Measurements from ENCODE around the gene TMCO2.
A peak's percentile ranks its signal among the peaks of the same experiment; 100 is the strongest.

Gene TMCO2

DNA sequence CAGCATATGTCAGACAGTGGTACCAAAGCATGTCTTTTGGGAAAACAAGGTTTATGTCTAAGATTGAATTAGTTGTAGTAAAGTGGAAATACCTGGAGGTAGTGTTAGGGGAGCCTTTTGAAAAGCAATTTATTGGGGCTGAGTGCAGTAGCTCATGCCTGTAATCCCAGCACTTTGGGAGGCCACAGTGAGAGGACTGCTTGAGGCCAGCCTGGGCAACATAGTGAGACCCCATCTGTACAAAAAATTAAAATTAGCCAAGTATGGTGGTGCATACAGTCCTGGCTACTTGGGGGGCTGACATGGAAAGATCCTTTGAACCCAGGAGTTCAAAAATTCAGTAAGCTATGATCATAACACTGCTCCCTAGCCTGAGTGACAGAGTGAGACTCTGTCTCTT is 17.6 kb downstream of the TMCO2 start:
- no peaks in the 10 kb centered on the region for H3K27me3 ChIP-seq (ENCODE audit: control insufficient read depth, insufficient read depth, low read length)
- H3K9ac ChIP-seq (ENCODE audit: low read length): no peak overlapping the region
- H3K4me1 ChIP-seq (ENCODE audit: control insufficient read depth, insufficient read depth, low read length): peaks cover 28% of the 10 kb centered on the region
- H3K4me3 ChIP-seq (ENCODE audit: low read length): no peak overlapping the region
- no peak overlapping the region for H3K27ac ChIP-seq (ENCODE audit: low read depth, low read length)
- H3K36me3 ChIP-seq (ENCODE audit: control insufficient read depth, insufficient read depth, low read length): peaks cover 21% of the 10 kb centered on the region

DNA sequence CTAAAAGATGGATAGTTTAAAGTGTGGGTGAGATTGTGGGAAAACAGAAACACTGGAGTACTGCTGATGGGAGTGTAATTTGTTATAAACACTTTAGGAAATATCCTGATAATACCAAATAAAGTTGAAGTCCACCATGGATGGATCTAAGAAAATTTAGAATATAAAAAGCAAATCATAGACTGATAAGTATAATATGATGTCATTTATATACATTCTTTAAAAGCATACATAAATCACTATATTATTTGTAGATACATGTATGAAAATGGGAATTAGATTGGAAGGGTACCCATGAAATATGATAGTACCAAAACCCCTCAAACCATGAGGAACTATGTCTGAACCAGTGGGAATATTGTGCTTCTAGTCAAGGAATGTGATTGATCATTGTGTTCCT is 18.2 kb downstream of the TMCO2 start:
- H3K4me1 ChIP-seq (ENCODE audit: control insufficient read depth, insufficient read depth, low read length): peaks cover 27% of the 10 kb centered on the region
- H3K27me3 ChIP-seq (ENCODE audit: control insufficient read depth, insufficient read depth, low read length): no peaks in the 10 kb centered on the region
- H3K4me3 ChIP-seq (ENCODE audit: low read length): no peak overlapping the region
- H3K9ac ChIP-seq (ENCODE audit: low read length): no peak overlapping the region
- no peak overlapping the region for H3K27ac ChIP-seq (ENCODE audit: low read depth, low read length)
- peaks cover 24% of the 10 kb centered on the region for H3K36me3 ChIP-seq (ENCODE audit: control insufficient read depth, insufficient read depth, low read length)

GRCh38 chr1:40266786-40267535 is 19.2 kb downstream of the TMCO2 start:
- H3K27me3 ChIP-seq (ENCODE audit: control insufficient read depth, insufficient read depth, low read length): no peaks in the 10 kb centered on the region
- no peak overlapping the region for H3K4me3 ChIP-seq (ENCODE audit: low read length)
- H3K27ac ChIP-seq (ENCODE audit: low read depth, low read length): peak overlapping the region; percentile 79
- H3K4me1 ChIP-seq (ENCODE audit: control insufficient read depth, insufficient read depth, low read length): peaks cover 25% of the 10 kb centered on the region
- no peak overlapping the region for H3K9ac ChIP-seq (ENCODE audit: low read length)
- H3K36me3 ChIP-seq (ENCODE audit: control insufficient read depth, insufficient read depth, low read length): peaks cover 23% of the 10 kb centered on the region

GRCh38 chr1:40267767-40268187 is 20.0 kb downstream of the TMCO2 start:
- H3K36me3 ChIP-seq (ENCODE audit: control insufficient read depth, insufficient read depth, low read length): peaks cover 17% of the 10 kb centered on the region
- H3K27me3 ChIP-seq (ENCODE audit: control insufficient read depth, insufficient read depth, low read length): no peaks in the 10 kb centered on the region
- H3K9ac ChIP-seq (ENCODE audit: low read length): no peak overlapping the region
- H3K27ac ChIP-seq (ENCODE audit: low read depth, low read length): peak overlapping the region; percentile 79
- H3K4me3 ChIP-seq (ENCODE audit: low read length): no peak overlapping the region
- H3K4me1 ChIP-seq (ENCODE audit: control insufficient read depth, insufficient read depth, low read length): peaks cover 25% of the 10 kb centered on the region

- no peak overlapping the region for H3K9ac ChIP-seq (ENCODE audit: low read length)
- peaks cover 17% of the 10 kb centered on the region for H3K36me3 ChIP-seq (ENCODE audit: control insufficient read depth, insufficient read depth, low read length)
- H3K27ac ChIP-seq (ENCODE audit: low read depth, low read length): peak overlapping the region; percentile 79
- H3K4me1 ChIP-seq (ENCODE audit: control insufficient read depth, insufficient read depth, low read length): peaks cover 21% of the 10 kb centered on the region
- H3K27me3 ChIP-seq (ENCODE audit: control insufficient read depth, insufficient read depth, low read length): no peaks in the 10 kb centered on the region
- no peak overlapping the region for H3K4me3 ChIP-seq (ENCODE audit: low read length)
Observed at GRCh38 chr1:40268211-40268610, 20.5 kb downstream of the TMCO2 start.

DNA sequence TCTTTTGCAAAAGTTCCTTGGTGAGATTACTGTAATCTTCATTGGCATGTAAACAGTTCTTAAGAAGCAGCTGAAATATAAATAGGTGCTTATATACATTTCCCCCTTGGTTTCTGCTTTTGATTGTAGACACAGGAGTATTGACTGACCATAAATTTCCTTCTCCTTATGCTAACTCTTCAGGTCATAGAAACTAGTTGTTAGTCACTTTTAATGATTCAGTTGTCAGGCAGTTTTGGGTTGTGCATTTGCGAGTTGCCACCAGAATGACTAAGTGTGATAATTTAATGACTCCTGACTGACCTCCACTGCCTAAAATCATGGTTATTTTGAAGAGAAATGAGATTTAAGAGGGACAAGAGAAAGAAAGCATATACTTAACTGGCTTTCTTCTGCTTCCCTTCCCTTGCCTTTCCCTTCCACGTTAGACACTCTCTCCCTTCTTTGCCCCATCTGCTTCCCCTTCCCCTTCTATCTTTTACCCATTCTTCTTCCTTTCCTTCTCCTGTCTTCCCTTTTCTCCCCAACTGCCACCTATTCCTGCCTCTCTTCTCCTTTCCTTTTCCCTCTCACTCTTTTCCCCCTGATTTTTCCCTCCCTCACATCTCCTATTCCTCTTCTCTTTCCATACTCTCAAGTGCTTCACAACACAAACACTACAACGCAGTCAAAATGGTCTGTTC is 22.6 kb downstream of the TMCO2 start:
- Histone ChIP-seq H3K4me1 (ENCODE audit: control insufficient read depth, insufficient read depth, low read length) (peaks cover 19% of the 10 kb centered on the region), H3K27me3 (ENCODE audit: control insufficient read depth, insufficient read depth, low read length) (no peaks in the 10 kb centered on the region), H3K36me3 (ENCODE audit: control insufficient read depth, insufficient read depth, low read length) (peaks cover 20% of the 10 kb centered on the region), H3K27ac (ENCODE audit: low read depth, low read length) (peak overlapping the region; percentile 14), H3K9ac (ENCODE audit: low read length) (no peak overlapping the region), H3K4me3 (ENCODE audit: low read length) (no peak overlapping the region)

GRCh38 chr1:40272653-40273213 is 25.0 kb downstream of the TMCO2 start:
- H3K36me3 ChIP-seq (ENCODE audit: control insufficient read depth, insufficient read depth, low read length): peaks cover 20% of the 10 kb centered on the region

GRCh38 chr1:40273547-40274166 is 25.9 kb downstream of the TMCO2 start:
- no peak overlapping the region for H3K27ac ChIP-seq (ENCODE audit: low read depth, low read length)
- peaks cover 20% of the 10 kb centered on the region for H3K36me3 ChIP-seq (ENCODE audit: control insufficient read depth, insufficient read depth, low read length)
- peaks cover 5% of the 10 kb centered on the region for H3K4me1 ChIP-seq (ENCODE audit: control insufficient read depth, insufficient read depth, low read length)
- no peak overlapping the region for H3K9ac ChIP-seq (ENCODE audit: low read length)
- H3K27me3 ChIP-seq (ENCODE audit: control insufficient read depth, insufficient read depth, low read length): no peaks in the 10 kb centered on the region
- no peak overlapping the region for H3K4me3 ChIP-seq (ENCODE audit: low read length)

More at GRCh38 chr1:40272653-40273213, 25.0 kb downstream of the TMCO2 start:
- no peak overlapping the region for H3K9ac ChIP-seq (ENCODE audit: low read length)
- peaks cover 9% of the 10 kb centered on the region for H3K4me1 ChIP-seq (ENCODE audit: control insufficient read depth, insufficient read depth, low read length)
- no peak overlapping the region for H3K4me3 ChIP-seq (ENCODE audit: low read length)
- H3K27ac ChIP-seq (ENCODE audit: low read depth, low read length): no peak overlapping the region
- no peaks in the 10 kb centered on the region for H3K27me3 ChIP-seq (ENCODE audit: control insufficient read depth, insufficient read depth, low read length)

GRCh38 chr1:40274331-40274730 is 26.6 kb downstream of the TMCO2 start:
- Histone ChIP-seq H3K27me3 (ENCODE audit: control insufficient read depth, insufficient read depth, low read length) (no peaks in the 10 kb centered on the region), H3K27ac (ENCODE audit: low read depth, low read length) (no peak overlapping the region), H3K4me1 (ENCODE audit: control insufficient read depth, insufficient read depth, low read length) (peaks cover 5% of the 10 kb centered on the region), H3K4me3 (ENCODE audit: low read length) (no peak overlapping the region), H3K36me3 (ENCODE audit: control insufficient read depth, insufficient read depth, low read length) (peaks cover 20% of the 10 kb centered on the region), H3K9ac (ENCODE audit: low read length) (no peak overlapping the region)

DNA sequence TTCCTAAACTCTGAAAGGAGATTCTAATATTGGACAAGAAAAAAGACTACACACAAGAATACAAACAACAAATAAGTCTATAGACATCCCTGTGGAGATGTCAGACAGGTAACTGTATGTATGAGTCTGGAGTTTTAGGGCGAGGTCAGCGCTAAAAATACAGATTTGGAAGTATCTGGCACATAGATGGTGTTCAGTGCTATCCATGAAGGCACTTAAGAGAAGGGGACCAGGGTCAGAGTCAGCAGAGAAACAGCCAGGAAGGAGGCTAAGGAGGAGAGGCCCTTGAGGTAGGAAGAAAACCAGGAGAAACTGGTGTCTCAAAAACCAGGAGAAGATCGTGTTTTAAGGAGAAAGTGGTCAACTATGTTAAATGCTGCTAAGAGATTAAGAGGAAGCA is 28.4 kb downstream of the TMCO2 start:
- Histone ChIP-seq H3K27ac (ENCODE audit: low read depth, low read length) (no peak overlapping the region), H3K4me1 (ENCODE audit: control insufficient read depth, insufficient read depth, low read length) (no peaks in the 10 kb centered on the region), H3K36me3 (ENCODE audit: control insufficient read depth, insufficient read depth, low read length) (peaks cover 7% of the 10 kb centered on the region)

GRCh38 chr1:40281853-40282252 is 34.1 kb downstream of the TMCO2 start:
- Histone ChIP-seq H3K4me3 (ENCODE audit: low read length) (no peak overlapping the region), H3K36me3 (ENCODE audit: control insufficient read depth, insufficient read depth, low read length) (peaks cover 9% of the 10 kb centered on the region), H3K4me1 (ENCODE audit: control insufficient read depth, insufficient read depth, low read length) (no peaks in the 10 kb centered on the region), H3K27ac (ENCODE audit: low read depth, low read length) (peak overlapping the region; percentile 4), H3K9ac (ENCODE audit: low read length) (no peak overlapping the region), H3K27me3 (ENCODE audit: control insufficient read depth, insufficient read depth, low read length) (no peaks in the 10 kb centered on the region)

More for the DNA sequence above, 28.4 kb downstream of the TMCO2 start:
- Histone ChIP-seq H3K9ac (ENCODE audit: low read length) (no peak overlapping the region), H3K4me3 (ENCODE audit: low read length) (no peak overlapping the region), H3K27me3 (ENCODE audit: control insufficient read depth, insufficient read depth, low read length) (no peaks in the 10 kb centered on the region)

DNA sequence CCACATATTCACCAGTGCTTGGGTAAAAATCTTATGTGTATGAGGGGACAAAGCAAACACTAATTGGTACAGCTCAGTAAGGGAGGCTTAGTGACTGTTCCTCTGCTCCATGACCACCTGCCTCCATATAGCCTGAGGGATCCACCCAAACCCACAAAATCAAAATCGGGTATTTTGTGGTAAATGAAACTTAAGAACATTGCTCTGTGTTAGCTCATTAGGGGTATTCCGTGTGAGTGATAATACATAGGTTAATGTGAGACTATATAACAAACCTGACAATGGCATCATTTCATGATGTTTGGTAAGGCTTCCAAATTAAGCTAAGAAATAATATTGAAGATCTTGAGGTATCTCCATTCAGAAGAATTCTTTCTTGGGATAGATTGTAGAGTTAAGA is 43.6 kb downstream of the TMCO2 start:
- no peak overlapping the region for H3K27ac ChIP-seq (ENCODE audit: low read depth, low read length)
- no peak overlapping the region for H3K9ac ChIP-seq (ENCODE audit: low read length)
- H3K27me3 ChIP-seq (ENCODE audit: control insufficient read depth, insufficient read depth, low read length): no peaks in the 10 kb centered on the region
- peaks cover 18% of the 10 kb centered on the region for H3K36me3 ChIP-seq (ENCODE audit: control insufficient read depth, insufficient read depth, low read length)
- no peak overlapping the region for H3K4me3 ChIP-seq (ENCODE audit: low read length)
- no peaks in the 10 kb centered on the region for H3K4me1 ChIP-seq (ENCODE audit: control insufficient read depth, insufficient read depth, low read length)

All from rectal smooth muscle tissue (tissue), 1 donor.